ENCODE results near the gene GRIP2. TPM values are rescaled to one million over a fixed set of nuclear protein-coding genes. Genes with fewer than 3 reads are reported as not detected.

Gene GRIP2
- total and polyA plus RNA-seq, 10 donors = 0.15 to 3.7 (median 1.2) TPM

GRCh38 chr3:14463330-14464140 lies 76.6 kb downstream of the GRIP2 start:
- peaks cover 0 to 43% (median 22%) of the 10 kb centered on the region in 6 donors for H3K4me1 ChIP-seq
- no peaks in the 10 kb centered on the region for H3K9me3 ChIP-seq
- no peak for DNase-seq
- intact Hi-C loops (cut with DNase I; ENCODE audit: low total_unique reads) = loop anchor here (10.0 kb wide), 1 partner anchor 569 kb away; no protein-coding TSS in a partner anchor
- no peak for TF ChIP-seq CTCF (IDR thresholded peaks at IDR 0.05 in 8 of 11, conservative IDR thresholded peaks at IDR 0.05 in 3 of 11)
- TF ChIP-seq POLR2A (IDR thresholded peaks at IDR 0.05) = no peak
- peak in 2 of 3 donors; percentile 5 to 57 for TF ChIP-seq POLR2AphosphoS5 (IDR thresholded peaks at IDR 0.05)
- H3K36me3 ChIP-seq = peaks cover 0 to 100% (median 78%) of the 10 kb centered on the region in 6 donors
- peak overlapping the region in 5 of 8 donors; percentile 5 to 47 (median 22) for H3K27ac ChIP-seq
- H3K27me3 ChIP-seq (replicated peaks in 1 of 7) = no peaks in the 10 kb centered on the region
- no peak overlapping the region for H3K4me3 ChIP-seq
- 72 to 89% (median 81%) methylated on average over 26 of the region's 26 CpGs for WGBS, 5 donors

DNA sequence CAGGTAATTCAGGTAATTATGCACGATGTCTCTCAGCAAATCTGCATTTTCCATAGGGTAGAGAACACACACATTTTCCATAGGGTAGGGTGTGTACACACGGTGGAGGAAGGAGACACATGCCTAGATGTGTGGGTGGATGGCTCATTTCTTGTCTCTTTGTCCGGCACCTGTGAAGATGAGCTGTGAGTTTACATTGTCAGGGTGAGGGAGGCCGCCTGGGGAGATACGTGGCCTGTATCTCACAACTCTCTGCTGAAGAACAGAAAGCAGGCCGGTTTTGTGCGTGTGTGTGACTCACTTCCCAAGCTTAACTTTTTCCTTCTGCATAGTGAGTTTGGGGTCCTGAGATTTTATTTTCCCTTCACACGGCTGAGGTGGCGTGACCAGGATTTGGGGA lies 77.4 kb downstream of the GRIP2 start:
- H3K9me3 ChIP-seq = no peaks in the 10 kb centered on the region
- no peak for DNase-seq
- H3K4me3 ChIP-seq = no peak overlapping the region
- intact Hi-C loops (cut with DNase I; ENCODE audit: low total_unique reads) = loop anchor here (10.0 kb wide), 1 partner anchor 568 kb away; no protein-coding TSS in a partner anchor
- H3K4me1 ChIP-seq = peaks cover 0 to 43% (median 22%) of the 10 kb centered on the region in 6 donors
- H3K36me3 ChIP-seq = peaks cover 0 to 100% (median 79%) of the 10 kb centered on the region in 6 donors
- H3K27me3 ChIP-seq (replicated peaks in 1 of 7) = no peaks in the 10 kb centered on the region
- WGBS, 5 donors = 80 to 93% (median 87%) methylated on average over 9 of the region's 9 CpGs
- H3K27ac ChIP-seq = peak overlapping the region in 3 of 8 donors; percentile 22 to 47 (median 24)
- no peak for TF ChIP-seq CTCF (IDR thresholded peaks at IDR 0.05 in 8 of 11, conservative IDR thresholded peaks at IDR 0.05 in 3 of 11)
- no peak for TF ChIP-seq POLR2A (IDR thresholded peaks at IDR 0.05)
- TF ChIP-seq POLR2AphosphoS5 (IDR thresholded peaks at IDR 0.05) = no peak

GRCh38 chr3:14461748-14462324 lies 78.3 kb downstream of the GRIP2 start:
- peak; percentile 12 to 84 (median 67) for TF ChIP-seq CTCF (IDR thresholded peaks at IDR 0.05 in 8 of 11, conservative IDR thresholded peaks at IDR 0.05 in 3 of 11)
- peak; percentile 36 to 49 (median 46) for TF ChIP-seq POLR2AphosphoS5 (IDR thresholded peaks at IDR 0.05)
- no peak for TF ChIP-seq POLR2A (IDR thresholded peaks at IDR 0.05)
- H3K27me3 ChIP-seq (replicated peaks in 1 of 7) = no peaks in the 10 kb centered on the region
- H3K4me1 ChIP-seq = peaks cover 0 to 43% (median 22%) of the 10 kb centered on the region in 6 donors
- intact Hi-C loops (cut with DNase I; ENCODE audit: low total_unique reads) = loop anchor here (10.0 kb wide), 1 partner anchor 567 kb away; no protein-coding TSS in a partner anchor
- H3K9me3 ChIP-seq = no peaks in the 10 kb centered on the region
- peak overlapping the region in 4 of 8 donors; percentile 18 to 47 (median 30) for H3K27ac ChIP-seq
- DNase-seq = peak; percentile 86
- H3K36me3 ChIP-seq = peaks cover 0 to 100% (median 77%) of the 10 kb centered on the region in 6 donors
- H3K4me3 ChIP-seq = no peak overlapping the region
- WGBS, 5 donors = 70 to 83% (median 72%) methylated on average over 6 to 8 of the region's 8 CpGs

Data from spleen (tissue), 11 donors.